HEK293 (cell line): Measurements from ENCODE around the gene GTF3C5.

Experiments used
- CTCF ChIA-PET: fragments of 350-600 bp; formaldehyde crosslinking; extraction: SDS; loops from one replicate; lab custom pipeline; 2021; ENCODE audit warnings: antibody characterized with exemption; lab: Yijun Ruan, JAX
- POLR2A ChIA-PET: fragments of 300-600 bp; formaldehyde crosslinking; extraction: SDS; loops from one replicate; lab custom pipeline; 2020; ENCODE audit warnings: antibody characterized with exemption, inconsistent platforms; lab: Yijun Ruan, JAX
- H3K27ac ChIP-seq: fragments of 200-500 bp; sonication (Bioruptor generic); 2 replicates; pipeline ENCODE4 v1.5.1; 2014; ENCODE audit warnings: low read depth, low read length, control low read depth, inconsistent platforms; ENCODE audit errors: extremely low read depth
- H3K36me3 ChIP-seq, 2 experiments: fragments of 200-500 bp in 1 of 2; sonication (Bioruptor generic) in 1 of 2; 1 replicate in 1 of 2; 2 replicates in 1 of 2; pipeline ENCODE4 v1.5.1; 2014 to 2017; ENCODE audit warnings: inconsistent platforms in 2 of 2, low read length in 2 of 2; ENCODE audit not compliant: control insufficient read depth in 2 of 2, insufficient read depth in 1 of 2
- H3K4me1 ChIP-seq: fragments of 200-500 bp; sonication (Bioruptor generic); 2 replicates; pipeline ENCODE4 v1.5.1; 2014; ENCODE audit warnings: mild to moderate bottlenecking, low read length, inconsistent platforms; ENCODE audit not compliant: control insufficient read depth, insufficient read depth
- H3K4me3 ChIP-seq: 2 replicates; pipeline ENCODE4 v1.5.1; 2011; ENCODE audit warnings: low read depth, mild to moderate bottlenecking, control low read depth, low read length, moderate library complexity
- H3K9me3 ChIP-seq: fragments of 200-500 bp; sonication (Bioruptor generic); 2 replicates; pipeline ENCODE4 v1.5.1; 2014; ENCODE audit warnings: low read depth, low read length, inconsistent platforms; ENCODE audit not compliant: control insufficient read depth, insufficient read depth
- ATF2 ChIP-seq: fragments of 450-650 bp; formaldehyde crosslinking; IDR thresholded peaks from 2 replicates; pipeline ENCODE4 v1.5.1; 2016; ENCODE audit warnings: missing biosample characterization, missing genetic modification characterization, low read depth
- KLF17 ChIP-seq: fragments of 450-650 bp; formaldehyde crosslinking; IDR thresholded peaks from 2 replicates; pipeline ENCODE4 v1.5.1; 2016; ENCODE audit warnings: missing biosample characterization, missing genetic modification characterization
- PATZ1 ChIP-seq: fragments of 450-650 bp; formaldehyde crosslinking; IDR thresholded peaks from 2 replicates; pipeline ENCODE4 v1.5.1; 2016; ENCODE audit warnings: missing biosample characterization, missing genetic modification characterization
- ZBTB44 ChIP-seq: fragments of 450-650 bp; IDR thresholded peaks from 2 replicates; pipeline ENCODE4 v1.5.1; 2018; ENCODE audit warnings: missing biosample characterization, mild to moderate bottlenecking, missing genetic modification characterization
- ZEB2 ChIP-seq: fragments of 450-650 bp; formaldehyde crosslinking; IDR thresholded peaks from 2 replicates; pipeline ENCODE4 v1.5.1; 2016; ENCODE audit warnings: missing biosample characterization, missing genetic modification characterization
- ZNF18 ChIP-seq: fragments of 450-650 bp; formaldehyde crosslinking; IDR thresholded peaks from 2 replicates; pipeline ENCODE4 v1.5.1; 2016; ENCODE audit warnings: missing biosample characterization, missing genetic modification characterization
- ZNF214 ChIP-seq: fragments of 450-650 bp; formaldehyde crosslinking; IDR thresholded peaks from 2 replicates; pipeline ENCODE4 v1.5.1; 2017; ENCODE audit warnings: missing biosample characterization, mild to moderate bottlenecking, missing genetic modification characterization, borderline replicate concordance
- ZNF302 ChIP-seq: fragments of 450-650 bp; formaldehyde crosslinking; IDR thresholded peaks from 2 replicates; pipeline ENCODE4 v1.5.1; 2016; ENCODE audit warnings: missing biosample characterization, missing genetic modification characterization, low read depth
- ZNF544 ChIP-seq: fragments of 450-650 bp; formaldehyde crosslinking; IDR thresholded peaks from 2 replicates; pipeline ENCODE4 v1.5.0; 2017; ENCODE audit warnings: missing biosample characterization, missing genetic modification characterization
- ZNF610 ChIP-seq: fragments of 450-650 bp; formaldehyde crosslinking; IDR thresholded peaks from 2 replicates; pipeline ENCODE4 v1.5.1; 2016; ENCODE audit warnings: missing biosample characterization, missing genetic modification characterization, borderline replicate concordance
- ZNF623 ChIP-seq: fragments of 450-650 bp; formaldehyde crosslinking; IDR thresholded peaks from 2 replicates; pipeline ENCODE4 v1.5.1; 2016; ENCODE audit warnings: missing biosample characterization, missing genetic modification characterization
- ZNF701 ChIP-seq: fragments of 450-650 bp; formaldehyde crosslinking; IDR thresholded peaks from 2 replicates; pipeline ENCODE4 v1.5.1; 2016; ENCODE audit warnings: missing biosample characterization, missing genetic modification characterization
- ZNF777 ChIP-seq: fragments of 450-650 bp; formaldehyde crosslinking; IDR thresholded peaks from 2 replicates; pipeline ENCODE4 v1.5.1; 2017; ENCODE audit warnings: missing biosample characterization, missing genetic modification characterization, borderline replicate concordance

GTF3C5 gene

GRCh38 chr9:133098871-133099270 is 68.1 kb downstream of the GTF3C5 start (continued):
- no peak for TF ChIP-seq KLF17
- TF ChIP-seq ZNF302 (tag by site-specific recombination) = no peak

GRCh38 chr9:133099726-133100505 is 69.1 kb downstream of the GTF3C5 start:
- H3K36me3 ChIP-seq = peaks cover 0 to 77% of the 10 kb centered on the region in 2 experiments; a peak in 2 of 3 replicates
- H3K4me1 ChIP-seq = no peaks in the 10 kb centered on the region
- no peak overlapping the region for H3K27ac ChIP-seq
- ChIA-PET POLR2A (interaction anchor here (1.2 kb wide), 1 partner anchor 16 kb away, joined by 3 read pairs; no protein-coding TSS in a partner anchor), CTCF (interaction anchor here (0.6 to 22.4 kb wide), 4 partner anchors 47 to 515 kb away, joined by 3 to 342 read pairs (median 3); no protein-coding TSS in a partner anchor)
- H3K9me3 ChIP-seq = no peaks in the 10 kb centered on the region
- TF ChIP-seq ZNF610 (no peak), ZNF544 (tag by site-specific recombination) (no peak), ZNF701 (tag by site-specific recombination) (no peak), ZNF214 (tag by site-specific recombination) (no peak), PATZ1 (no peak), ATF2 (tag by site-specific recombination) (no peak)
- no peak overlapping the region for H3K4me3 ChIP-seq

GRCh38 chr9:133100506-133101355 is 69.9 kb downstream of the GTF3C5 start:
- POLR2A ChIA-PET = interaction anchor here (0.6 to 1.2 kb wide), 2 partner anchors 11 to 44 kb away, joined by 3 to 4 read pairs; no protein-coding TSS in a partner anchor
- CTCF ChIA-PET = interaction anchor here (0.6 to 22.4 kb wide), 5 partner anchors 9 to 82 kb away, joined by 3 to 342 read pairs (median 4); no protein-coding TSS in a partner anchor
- Histone ChIP-seq H3K4me1 (no peaks in the 10 kb centered on the region), H3K4me3 (no peak overlapping the region), H3K27ac (no peak overlapping the region), H3K36me3 (peaks cover 0 to 84% of the 10 kb centered on the region in 2 experiments; a peak in 2 of 3 replicates), H3K9me3 (no peaks in the 10 kb centered on the region)
- TF ChIP-seq ZNF18 (tag by site-specific recombination) = no peak
- no peak for TF ChIP-seq ZNF623
- TF ChIP-seq ZEB2 (tag by site-specific recombination) = no peak
- no peak for TF ChIP-seq ZNF777 (tag by site-specific recombination)
- TF ChIP-seq ZBTB44 (tag by site-specific recombination) = no peak
